Ovary (tissue), 9 donors: Measurements from ENCODE around the gene CASP6. TPM values are rescaled to one million over a fixed set of nuclear protein-coding genes. Genes with fewer than 3 reads are reported as not detected.

Source experiments
- DNase-seq, 5 donors: peaks; one replicate each; pipeline ENCODE4 v3.0.0-alpha.2; 2019 to 2020
- H3K27ac ChIP-seq, 2 donors: fragments of 200-600 bp; one replicate each; pipeline versions ENCODE4 v1.5.1 to v1.8.0; 2019 to 2022
- H3K27me3 ChIP-seq: fragments of 200-600 bp; one replicate; pipeline ENCODE4 v1.8.0; 2022
- H3K36me3 ChIP-seq: fragments of 200-600 bp; sonication (generic); one replicate; pipeline ENCODE4 v1.5.1; 2019
- H3K4me1 ChIP-seq: one replicate; pipeline ENCODE4 v1.8.1; 2013; ENCODE audit warnings: mild to moderate bottlenecking, moderate library complexity; ENCODE audit not compliant: insufficient read depth
- H3K4me3 ChIP-seq: fragments of 200-600 bp; sonication (generic); one replicate; pipeline ENCODE4 v1.5.1; 2017
- H3K9me3 ChIP-seq, 2 donors: fragments of 200-600 bp in 1 of 2; sonication (generic) in 1 of 2; one replicate each; pipeline versions ENCODE4 v1.5.1 to v1.8.1; 2013 to 2019; ENCODE audit warnings: mild to moderate bottlenecking in 1 of 2, moderate library complexity in 1 of 2
- CTCF ChIP-seq, 3 donors: fragments of 450-650 bp in 2 of 3; fragments of 200-600 bp in 1 of 3; IDR thresholded peaks; one replicate each; pipeline versions ENCODE4 v1.5.1 to v1.8.0; 2016 to 2022; ENCODE audit warnings: antibody characterized with exemption in 3 of 3, mild to moderate bottlenecking in 1 of 3
- EP300 ChIP-seq: sonication (generic); formaldehyde crosslinking; IDR thresholded peaks from one replicate; pipeline ENCODE4 v1.6.1; 2017; ENCODE audit warnings: antibody characterized with exemption
- POLR2A ChIP-seq: fragments of 450-650 bp; IDR thresholded peaks from one replicate; pipeline ENCODE4 v1.6.1; 2017; ENCODE audit warnings: antibody characterized with exemption, mild to moderate bottlenecking, moderate library complexity
- WGBS, 3 donors: extraction: QIAGEN DNeasy Blood & Tissue Kit in 1 of 3; methylation state at CpG; one replicate each; pipeline versions ENCODE4 v1.1.5 to v1.1.7; 2013 to 2017; 5-methylcytosine and 5-hydroxymethylcytosine counted together
- intact Hi-C, 4 donors: fragments of 100-400 bp; cut with DNase I; formaldehyde crosslinking; loops; one replicate each; pipeline versions ENCODE4 v1.11.0 to v1.15.1; 2022 to 2023
- polyA plus RNA-seq, 2 donors: library from polyadenylated mRNA; stranded (reverse); fragments of 200-250 nt in 1 of 2; fragments of 350-450 nt in 1 of 2; fragmentation: Illumina TruSeq in 1 of 2; extraction: RNeasy Lipid Tissue Mini Kit (QIAGEN cat#74804) in 1 of 2; gene quantifications; one replicate each; pipeline ENCODE4 v1.2.3, GENCODE V29; 2013 to 2014
- total RNA-seq, 7 donors: library from RNA; depleted of rRNA in 2 of 7; stranded (reverse); fragments of >200 nt in 2 of 7; fragmentation: NEBNext Ultra II Directional in 3 of 7; extraction: Animal tissue kit (Norgen Biotek cat#: 25700) in 3 of 7; gene quantifications; one replicate each; pipeline versions ENCODE4 v1.1.0 to v1.2.4, GENCODE V29; 2016 to 2023
- donor health status: DM: no; HTN: no; CAD: no; lungs with moderate emphysema.
- donor health status: DM: no; HTN: no; CAD: no.
- donor health status: Bipolar disorder and iron deficiency.
- donor health status: DM: yes; HTN: yes; CAD: no.
- donor health status: DM: no; HTN: no; CAD: no.
- donor health status: DM: yes; HTN: yes; CAD: no.

CASP6 gene
- total and polyA plus RNA-seq, 9 donors: 11.2 to 29.0 (median 13.4) TPM

- Histone ChIP-seq H3K9me3 (peaks cover 0 to 3% of the 10 kb centered on the region in 2 donors), H3K27me3 (no peaks in the 10 kb centered on the region), H3K4me3 (peak overlapping the region; percentile 83), H3K36me3 (no peaks in the 10 kb centered on the region), H3K4me1 (no peaks in the 10 kb centered on the region), H3K27ac (peak overlapping the region; percentile 72 to 76)
- DNase-seq: no peak
- WGBS, 3 donors: 54 to 57% (median 56%) methylated on average over 21 of the region's 21 CpGs
- intact Hi-C loops: loop anchor here in 1 of 4 donors (10.0 kb wide), 2 partner anchors 84 to 296 kb away; partner anchors contain the start of genes GAR1 and SEC24B
- TF ChIP-seq POLR2A (no peak), EP300 (no peak), CTCF (IDR thresholded peaks at IDR 0.05) (no peak)
These were observed 27.6 kb upstream of the CASP6 start for GRCh38 chr4:109730619-109731545.

- 0 to 1% (median 0%) methylated on average over 53 to 83 of the region's 83 CpGs for WGBS, 3 donors
- peak; percentile 63 to 84 (median 81) for DNase-seq
- no peaks in the 10 kb centered on the region for H3K9me3 ChIP-seq
- intact Hi-C loops: loop anchor here in 2 of 4 donors (5.0 to 10.0 kb wide), 3 partner anchors 85 to 298 kb away; partner anchors contain the start of genes SEC24B (in 2 of the 2) and GAR1 (in 1 of the 2)
- H3K27me3 ChIP-seq: no peaks in the 10 kb centered on the region
- no peaks in the 10 kb centered on the region for H3K36me3 ChIP-seq
- H3K4me1 ChIP-seq: no peaks in the 10 kb centered on the region
- peak within 1 kb of the TSS; percentile 83 for H3K4me3 ChIP-seq
- peak within 1 kb of the TSS; percentile 72 to 76 for H3K27ac ChIP-seq
- TF ChIP-seq CTCF (IDR thresholded peaks at IDR 0.05): no peak
- TF ChIP-seq POLR2A: peak; percentile 52
- no peak for TF ChIP-seq EP300
These were observed 26.7 kb upstream of the CASP6 start, which contains the start of gene PLA2G12A for GRCh38 chr4:109729718-109730618. Gene PLA2G12A (minus strand): TSS chr4:109730070. CDS start chr4:109729809, 261 bp downstream.

GRCh38 chr4:109729117-109729717, 26.0 kb upstream of the CASP6 start:
- H3K27ac ChIP-seq: peak overlapping the region; percentile 71 to 72
- no peaks in the 10 kb centered on the region for H3K9me3 ChIP-seq
- WGBS, 3 donors: 1 to 2% (median 1%) methylated on average over 25 of the region's 25 CpGs
- no peaks in the 10 kb centered on the region for H3K36me3 ChIP-seq
- peak overlapping the region; percentile 83 for H3K4me3 ChIP-seq
- no peaks in the 10 kb centered on the region for H3K4me1 ChIP-seq
- no peaks in the 10 kb centered on the region for H3K27me3 ChIP-seq
- no peak for TF ChIP-seq EP300
- no peak for TF ChIP-seq POLR2A
- intact Hi-C loops: loop anchor here in 1 of 4 donors (5.0 kb wide), 1 partner anchor 297 kb away; the partner anchor contains the start of gene SEC24B
- peak in 1 of 5 donors; percentile 13 for DNase-seq

- Histone ChIP-seq H3K4me1 (no peaks in the 10 kb centered on the region), H3K9me3 (no peaks in the 10 kb centered on the region), H3K27me3 (no peaks in the 10 kb centered on the region), H3K36me3 (no peaks in the 10 kb centered on the region), H3K4me3 (no peak overlapping the region), H3K27ac (no peak overlapping the region)
- intact Hi-C loops: loop anchor here in 1 of 4 donors (5.0 kb wide), 1 partner anchor 296 kb away; the partner anchor contains the start of gene SEC24B
- no peak for DNase-seq
- TF ChIP-seq CTCF (IDR thresholded peaks at IDR 0.05): no peak
- no peak for TF ChIP-seq EP300
- no peak for TF ChIP-seq POLR2A
- WGBS, 3 donors: 49 to 67% (median 63%) methylated on average over 6 of the region's 6 CpGs
These were observed 25.1 kb upstream of the CASP6 start for GRCh38 chr4:109728385-109728784.
